ENCODE results near the gene RAB3GAP1.

DNA sequence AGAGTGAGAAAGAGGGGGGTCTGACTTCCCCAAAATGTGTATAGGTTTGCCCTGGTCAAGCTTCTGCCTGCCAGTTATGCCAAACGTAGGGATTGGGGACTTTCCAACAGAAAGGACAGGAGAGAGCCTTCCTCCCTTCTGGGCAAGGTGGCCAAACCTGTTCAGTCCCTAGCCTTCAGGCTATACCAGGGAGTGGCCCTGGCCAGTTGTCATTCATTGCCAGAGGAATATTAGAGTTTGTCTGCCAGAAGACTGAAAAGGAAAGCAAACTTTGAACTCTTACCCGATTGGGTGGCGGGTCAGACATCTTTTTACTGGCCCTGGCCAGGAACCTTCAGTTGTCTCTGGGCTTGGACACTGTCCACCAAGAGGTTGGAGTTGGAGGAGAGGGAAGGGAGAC is 22.1 kb downstream of the RAB3GAP1 start:
- TF ChIP-seq CTCF (IDR thresholded peaks at IDR 0.05) = no peak
- TF ChIP-seq POLR2A (IDR thresholded peaks at IDR 0.05) = no peak

Measured in testis (tissue), 2 donors.